Hindlimb muscle (tissue), 1 donor: ENCODE data around the gene PASD1. TPM values are rescaled to one million over a fixed set of nuclear protein-coding genes. Genes with fewer than 3 reads are reported as not detected.
A peak's percentile ranks its signal among the peaks of the same experiment; 100 is the strongest.
"Not testable (repeated sequence)": the region's sequence is repeated elsewhere in the genome, so short reads cannot be mapped to it uniquely, and the experiment has no call there.

Source experiments
- DNase-seq: peaks from one replicate; pipeline ENCODE4 v3.0.0-alpha.2; 2013
- polyA plus RNA-seq: library from polyadenylated mRNA; unstranded; fragments of 120-200 nt; gene quantifications from one replicate; pipeline ENCODE4 v1.2.1, GENCODE V29; 2013; ENCODE audit not compliant: insufficient read length

The PASD1 gene
- polyA plus RNA-seq, 1 donor, result 0.18 TPM

DNA sequence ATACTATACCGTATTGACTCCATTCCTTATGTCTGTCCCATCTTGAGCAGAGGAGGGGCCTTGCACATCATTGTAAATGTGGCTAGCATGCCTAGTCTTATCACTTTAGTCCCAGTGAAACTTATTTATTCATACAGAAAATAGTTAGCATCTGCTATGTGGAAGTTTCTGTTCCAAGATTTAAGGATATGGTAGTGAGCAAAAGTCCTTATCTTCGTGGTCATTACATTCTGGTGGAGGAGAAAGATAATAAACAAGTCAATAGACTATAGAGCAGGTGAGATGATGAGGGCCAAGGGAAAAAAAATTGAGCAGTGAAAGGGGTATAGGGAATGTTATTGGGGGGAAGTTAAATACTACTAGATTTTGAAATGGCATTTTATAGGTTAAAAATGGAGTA, 68.3 kb downstream of the PASD1 start:
- DNase-seq, result no peak

DNA sequence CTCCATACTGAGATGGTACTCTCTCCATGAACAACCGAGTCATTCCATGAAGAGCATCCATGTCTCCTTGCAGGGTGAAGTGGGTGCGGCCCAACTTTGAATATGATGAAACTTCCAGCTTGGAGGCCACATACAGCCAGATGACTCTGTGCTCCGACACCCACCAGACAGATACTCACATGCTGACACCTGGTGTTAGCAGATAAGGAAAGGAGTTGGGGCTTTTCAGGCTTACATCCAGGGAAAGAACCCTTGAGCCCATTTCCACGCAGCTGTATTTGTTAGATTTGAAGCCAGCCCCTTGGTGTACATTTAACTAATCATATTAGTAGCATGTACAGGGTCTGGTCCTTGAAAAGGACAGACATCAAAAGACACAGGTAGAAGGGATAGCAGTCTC, 69.7 kb downstream of the PASD1 start:
- DNase-seq, result no peak

DNA sequence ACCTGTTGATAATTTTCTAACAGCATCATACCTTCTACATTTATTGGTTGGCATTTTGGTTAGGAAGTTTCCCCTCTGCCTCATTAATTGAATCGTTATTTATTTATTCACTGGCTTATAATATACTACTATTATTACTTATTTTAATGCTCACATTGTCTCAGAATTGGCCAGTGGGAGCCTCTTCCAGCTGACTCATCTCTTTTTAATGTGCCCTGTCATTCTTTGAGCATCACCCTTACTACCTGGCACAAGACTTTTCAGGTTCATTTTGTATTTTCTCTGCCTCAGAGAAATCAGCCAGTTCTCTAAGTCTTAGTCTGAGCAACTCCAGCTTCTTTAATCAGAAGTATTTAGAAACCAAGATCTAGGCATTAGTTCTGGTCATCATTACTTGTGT, 71.5 kb downstream of the PASD1 start:
- DNase-seq, result no peak

DNA sequence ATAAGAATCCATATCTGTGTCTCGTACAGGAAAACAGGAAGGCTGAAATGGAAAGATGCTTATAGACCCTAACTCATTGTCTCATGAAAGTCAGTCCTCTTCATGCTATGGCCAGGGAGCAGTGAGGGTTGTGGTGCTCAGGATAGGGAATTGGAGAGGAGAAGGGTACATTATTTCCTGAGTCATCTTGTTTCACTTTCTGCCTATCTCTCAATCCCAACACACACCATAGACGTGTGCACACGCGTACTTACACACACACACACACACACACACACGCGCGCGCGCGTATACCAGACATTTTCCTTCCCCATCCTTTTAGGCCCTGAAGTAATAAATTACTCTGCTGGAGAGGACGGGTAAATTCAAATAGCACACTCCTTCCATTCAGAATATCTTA, 78.1 kb downstream of the PASD1 start:
- no peak for DNase-seq

DNA sequence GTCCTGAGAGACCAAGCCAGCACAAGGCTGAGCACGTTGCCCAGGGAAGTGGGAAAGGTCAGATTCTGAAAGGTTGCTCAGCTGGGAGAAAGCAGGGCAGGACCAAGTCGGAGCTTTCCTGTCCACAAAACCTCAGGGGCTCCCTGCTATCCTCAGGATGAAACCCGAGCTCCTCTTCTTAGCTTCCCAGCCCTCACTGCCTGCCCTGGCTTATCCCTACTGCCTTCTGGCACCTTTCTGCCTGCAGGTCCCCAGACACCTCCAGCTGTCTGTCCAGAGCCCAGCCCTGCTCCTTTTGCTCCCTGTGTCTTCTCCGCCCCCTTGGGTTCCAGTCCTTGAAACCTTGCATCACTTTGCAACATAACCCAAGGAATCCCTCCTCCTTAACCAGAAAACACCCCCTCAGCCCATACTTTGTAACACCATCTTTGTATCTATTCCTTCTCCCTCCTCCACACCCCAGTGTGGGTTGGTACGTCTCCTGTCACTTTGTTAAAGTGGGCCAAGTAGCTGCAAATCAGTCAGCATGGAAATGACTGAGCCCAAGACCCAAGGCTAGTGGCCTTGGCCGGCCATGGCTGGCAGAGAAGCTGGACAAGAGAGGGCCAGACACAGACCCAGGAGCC, 111.8 kb downstream of the PASD1 start:
- DNase-seq, result no peak

DNA sequence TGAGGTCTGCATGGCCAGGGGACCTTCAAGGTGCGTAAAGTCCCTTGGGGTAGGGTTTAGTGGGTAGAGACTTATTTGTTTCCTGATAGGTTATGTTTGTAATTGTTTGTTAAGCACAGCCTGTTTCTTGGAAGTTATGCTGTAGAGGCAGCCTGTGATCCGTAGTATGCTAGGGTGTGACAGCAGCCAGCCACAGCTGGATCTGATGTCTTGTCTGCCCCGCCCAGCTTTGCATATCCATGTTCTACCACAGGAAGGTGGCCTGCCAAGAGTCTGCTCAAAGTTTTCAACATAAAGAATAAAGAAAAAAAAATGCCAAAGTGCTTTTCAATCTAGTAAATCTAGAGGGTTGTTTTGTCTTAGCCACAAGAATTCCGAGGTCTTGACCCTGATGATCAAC, 112.7 kb downstream of the PASD1 start:
- DNase-seq, result no peak

DNA sequence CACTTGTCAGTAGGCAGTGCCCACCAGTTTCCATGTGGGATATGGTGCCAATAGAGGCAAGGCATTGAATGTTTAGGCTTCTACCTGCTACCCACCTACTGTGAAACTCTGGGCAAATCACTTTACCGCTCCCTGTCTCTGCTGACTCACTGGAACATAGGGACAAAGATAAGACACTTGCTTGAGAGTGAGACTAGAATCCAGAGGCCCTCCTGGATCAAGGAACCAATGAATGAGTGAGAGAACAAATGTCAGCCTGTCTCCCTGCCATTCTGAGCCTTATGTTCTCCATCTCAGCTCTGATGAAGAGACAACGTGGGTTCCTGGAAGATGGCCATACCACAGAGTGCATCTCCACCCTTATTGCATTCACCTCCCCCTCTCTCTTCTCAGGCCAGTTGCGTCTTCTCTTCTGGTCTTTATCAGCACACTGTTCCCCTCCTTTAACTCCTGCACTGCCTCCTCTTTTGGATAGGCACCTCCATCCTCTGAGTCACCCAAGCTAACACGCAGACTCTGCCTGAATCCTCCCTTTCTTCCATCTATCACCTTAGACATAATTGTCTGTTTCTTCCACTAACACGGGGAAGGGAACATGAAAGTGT, 116.4 kb downstream of the PASD1 start:
- no peak for DNase-seq

DNA sequence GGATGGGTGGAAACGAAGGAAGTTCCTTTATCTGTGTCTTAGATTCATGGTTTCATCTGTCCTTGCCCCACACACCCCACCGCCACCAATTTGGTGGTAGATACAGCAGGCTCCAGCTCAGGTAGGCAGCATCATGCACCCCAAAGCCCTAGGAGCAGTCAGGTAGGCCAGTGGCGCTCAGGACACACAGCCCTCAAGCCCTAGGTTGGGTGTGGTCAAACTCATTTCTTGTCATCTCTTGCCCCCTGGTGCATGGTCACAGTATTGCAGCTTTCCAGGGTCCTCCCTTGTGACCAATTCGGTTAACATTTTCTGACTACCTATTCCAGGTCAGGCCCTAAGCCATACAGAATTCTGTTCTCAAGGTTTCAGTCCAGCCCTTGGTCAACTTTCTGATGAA, 117.3 kb downstream of the PASD1 start:
- no peak for DNase-seq

DNA sequence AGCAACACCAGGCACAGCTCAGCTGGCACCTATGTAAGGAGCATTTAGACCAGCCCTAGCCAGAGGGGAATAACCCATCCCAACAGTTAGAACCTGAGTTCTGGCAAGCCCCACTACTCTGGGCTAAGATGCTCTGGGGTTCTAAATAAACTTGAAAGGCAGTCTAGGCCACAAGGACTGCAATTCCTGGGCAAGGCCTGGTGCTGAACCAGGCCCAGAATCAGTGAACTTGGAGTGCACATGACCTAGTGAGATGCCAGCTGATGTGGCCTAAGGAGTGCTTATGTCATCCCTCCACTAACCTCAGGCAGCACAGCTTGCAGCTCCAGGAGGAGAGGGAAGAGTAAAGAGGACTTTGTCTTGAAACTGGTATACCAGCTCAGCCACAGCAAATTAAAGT, 124.2 kb downstream of the PASD1 start:
- DNase-seq, result no peak

DNA sequence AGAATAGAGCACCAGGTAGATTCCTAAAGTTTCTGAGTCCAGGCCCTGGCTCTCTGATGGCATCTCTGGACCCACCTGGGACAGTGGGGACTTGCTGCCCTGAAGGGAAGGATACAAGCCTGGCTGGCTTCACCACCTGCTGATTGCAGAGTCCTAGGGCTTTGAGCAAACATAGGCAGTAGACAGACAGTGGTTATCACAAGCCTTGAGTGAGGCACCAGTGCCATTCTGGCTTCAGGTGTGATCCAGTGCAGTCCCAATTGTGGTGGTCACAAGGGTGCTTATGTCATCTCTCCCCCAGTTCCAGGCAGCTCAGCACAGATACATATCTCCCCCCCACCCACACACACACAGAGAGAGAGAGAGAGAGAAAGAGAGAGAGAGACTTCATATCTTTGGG, 125.2 kb downstream of the PASD1 start:
- no peak for DNase-seq

DNA sequence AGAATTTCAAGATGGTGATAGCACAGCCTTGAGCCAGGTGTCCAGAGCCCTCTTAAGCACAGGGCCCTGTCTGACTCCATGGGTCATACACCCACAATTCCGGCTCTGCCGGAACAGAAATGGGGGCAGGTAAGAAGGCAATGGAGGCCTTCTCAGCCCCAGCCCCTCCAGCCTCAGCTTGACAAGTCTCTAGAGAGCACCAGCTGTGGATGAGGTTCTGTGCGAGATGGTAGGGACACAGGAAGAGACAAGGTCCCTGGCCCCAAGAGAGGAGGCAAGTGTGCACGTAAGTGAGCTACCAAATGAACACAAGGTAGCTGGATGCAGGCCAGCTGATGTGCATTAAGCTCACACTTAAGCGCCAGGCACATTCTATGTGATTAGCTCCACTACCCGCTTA, 129.3 kb downstream of the PASD1 start:
- DNase-seq, result no peak

DNA sequence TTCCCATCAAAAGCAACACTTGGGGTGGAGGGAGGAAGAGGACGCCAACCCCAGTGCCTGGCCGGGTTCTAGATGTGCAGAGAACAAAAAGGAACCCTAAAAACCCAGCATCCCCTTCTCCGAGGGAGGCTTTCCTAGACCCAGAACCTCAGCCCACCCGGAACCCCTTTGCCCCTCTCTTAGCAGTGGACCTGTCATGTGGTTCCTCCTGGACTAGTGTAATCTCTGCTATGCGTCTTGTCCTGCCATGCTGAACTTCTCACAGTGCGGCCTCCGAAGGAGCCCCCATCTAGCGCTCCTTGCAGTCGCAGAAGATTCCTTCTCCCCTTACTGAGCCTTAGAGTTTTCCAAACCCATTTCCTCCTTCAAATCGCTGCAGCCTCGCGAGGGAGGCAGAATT, 130.6 kb downstream of the PASD1 start:
- DNase-seq, result no peak

DNA sequence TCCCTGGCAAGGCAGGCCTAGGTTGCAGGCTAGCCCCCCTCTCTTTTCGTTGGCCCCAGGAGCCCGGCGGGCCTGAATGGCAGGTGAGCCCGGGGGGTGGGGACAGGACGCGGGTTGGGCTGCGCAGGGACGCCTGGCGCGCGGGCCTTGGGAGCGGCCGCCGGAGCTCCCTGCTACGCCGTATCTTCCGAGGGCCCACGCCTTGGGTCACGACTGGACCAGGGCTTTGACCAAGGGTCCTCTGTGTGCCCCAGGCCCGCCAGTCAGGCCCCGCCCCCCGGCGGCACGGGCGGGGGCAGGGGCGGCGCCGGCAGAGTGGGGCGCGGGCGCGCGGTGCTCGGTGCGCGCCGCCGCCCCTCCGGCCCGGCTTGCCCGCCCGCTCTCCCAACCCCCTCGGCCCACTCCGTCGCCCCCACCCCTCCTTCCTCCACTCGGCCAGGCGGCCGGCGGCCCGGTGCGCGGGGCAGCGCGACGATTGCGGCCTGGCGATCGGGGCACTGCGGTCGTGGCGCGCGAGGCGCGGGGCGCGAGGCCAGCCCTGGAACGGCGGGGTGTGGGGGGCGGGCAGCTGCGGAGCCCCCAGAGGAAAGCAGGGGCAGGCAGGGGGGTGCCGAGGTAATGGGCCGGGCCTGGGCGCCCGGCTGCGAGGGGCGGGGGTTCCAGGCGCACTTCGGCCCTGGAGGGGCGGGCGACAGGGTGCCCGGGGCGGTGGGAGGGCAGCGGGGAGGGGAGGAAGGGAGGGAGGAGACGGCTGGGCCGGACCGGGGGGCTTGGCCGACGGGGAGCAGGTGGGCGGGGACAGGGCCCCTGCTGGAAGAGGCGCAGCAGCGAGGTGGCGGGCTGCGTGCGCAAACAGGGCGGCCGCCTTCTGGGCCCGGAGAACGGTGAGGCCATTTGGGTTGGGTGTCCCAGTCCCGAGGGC, 131.4 kb downstream of the PASD1 start, which contains the start of gene PRRG3:
Gene PRRG3 (plus strand): TSS at position 798 of the 922 bp plus-strand sequence. CDS start 3,357 bp downstream, outside the sequence.
- DNase-seq, result peak; percentile 62

DNA sequence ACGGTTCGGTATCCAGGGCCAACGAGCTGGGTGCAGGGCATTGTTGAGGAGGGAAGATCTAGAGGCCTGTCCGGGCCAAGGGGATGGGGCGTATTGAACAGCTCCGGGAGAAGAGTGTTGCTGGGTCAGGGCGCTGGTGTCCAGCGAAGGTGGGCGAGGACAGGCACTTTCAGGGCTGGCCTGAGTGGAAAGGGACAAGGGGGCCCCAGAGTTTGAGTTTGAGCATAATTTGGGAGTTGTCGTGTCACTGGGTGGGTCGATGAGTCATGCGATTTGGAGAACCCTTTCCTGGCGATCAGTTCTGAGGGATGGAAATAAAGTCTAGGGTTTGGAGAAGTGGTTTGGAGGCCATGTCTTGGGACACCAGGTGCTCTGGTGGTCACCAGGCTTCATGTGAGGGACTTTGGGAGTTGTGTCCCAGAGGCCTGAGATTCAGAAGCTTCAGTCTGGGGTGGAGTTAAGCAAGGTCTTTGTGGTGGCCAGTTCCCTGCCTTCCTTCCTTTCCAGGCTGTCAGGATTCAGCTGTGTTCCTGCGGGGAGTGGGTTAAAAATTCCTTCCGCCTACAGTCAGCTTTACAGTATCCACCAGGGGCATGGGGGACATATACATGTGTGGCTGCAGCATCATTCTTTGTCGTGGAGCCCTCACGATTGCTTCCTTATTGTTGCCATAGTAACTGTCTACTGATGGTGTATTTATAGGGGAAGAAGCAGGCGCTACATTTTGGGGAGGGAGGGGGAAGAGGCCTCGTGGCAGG, 132.3 kb downstream of the PASD1 start:
- DNase-seq, result peak; percentile 44

DNA sequence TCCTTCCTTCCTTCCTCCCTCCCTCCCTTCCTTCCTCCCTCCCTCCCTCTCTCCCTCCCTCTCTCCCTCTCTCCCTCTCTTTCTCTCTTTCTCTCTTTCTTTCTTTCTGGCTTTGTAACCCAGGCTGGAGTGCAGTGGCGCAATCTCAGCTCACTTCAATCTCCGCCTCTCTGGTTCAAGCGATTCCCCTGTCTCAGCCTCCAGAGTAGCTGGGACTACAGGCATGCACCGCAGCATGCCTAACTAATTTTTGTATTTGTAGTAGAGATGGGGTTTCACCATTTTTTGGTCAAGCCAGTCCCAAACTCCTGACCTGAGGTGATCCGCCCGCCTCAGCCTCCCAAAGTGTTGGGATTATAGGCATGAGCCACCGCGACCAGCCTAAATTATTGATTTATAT, 133.6 kb downstream of the PASD1 start:
- DNase-seq, result not testable (repeated sequence)

DNA sequence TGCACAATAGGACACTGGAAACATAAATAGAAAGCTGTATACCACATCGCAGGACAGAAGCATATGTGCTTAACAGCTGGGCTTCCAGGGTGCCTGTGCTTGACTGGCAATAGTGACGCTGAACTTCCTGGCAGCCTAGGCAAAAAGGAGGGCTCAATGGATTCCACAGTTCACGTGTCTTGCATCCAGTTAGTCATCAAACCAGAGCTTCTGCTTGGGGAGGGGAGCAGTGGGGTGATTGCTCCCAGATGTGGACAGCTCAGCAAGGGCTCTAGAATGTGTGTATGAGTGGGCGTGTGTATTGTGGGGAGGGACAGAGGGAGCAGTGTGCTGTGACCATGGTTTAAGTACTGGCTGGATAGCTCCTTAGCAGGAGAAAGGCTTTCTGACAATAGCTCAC, 134.0 kb downstream of the PASD1 start:
- DNase-seq, result peak; percentile 81

DNA sequence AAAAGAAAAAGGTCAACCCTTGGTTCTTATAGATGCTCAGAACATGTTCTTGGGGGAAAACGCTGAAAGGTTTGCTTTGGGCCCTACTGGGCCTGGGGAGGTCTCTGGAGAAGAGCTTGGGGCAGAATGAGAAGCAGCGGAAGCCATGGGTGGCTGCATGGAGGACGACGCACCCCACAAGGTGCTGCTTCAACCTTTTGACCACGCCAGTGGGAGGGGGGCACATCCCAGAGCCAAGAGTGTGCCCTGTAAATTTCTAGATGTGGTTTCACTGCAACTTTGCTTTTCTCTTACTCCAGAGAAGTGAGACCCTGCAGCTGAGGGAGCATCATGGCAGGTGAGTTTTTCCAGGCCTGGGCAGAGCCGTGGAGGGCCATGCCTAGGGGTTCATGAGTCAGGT, 135.0 kb downstream of the PASD1 start:
- no peak for DNase-seq

DNA sequence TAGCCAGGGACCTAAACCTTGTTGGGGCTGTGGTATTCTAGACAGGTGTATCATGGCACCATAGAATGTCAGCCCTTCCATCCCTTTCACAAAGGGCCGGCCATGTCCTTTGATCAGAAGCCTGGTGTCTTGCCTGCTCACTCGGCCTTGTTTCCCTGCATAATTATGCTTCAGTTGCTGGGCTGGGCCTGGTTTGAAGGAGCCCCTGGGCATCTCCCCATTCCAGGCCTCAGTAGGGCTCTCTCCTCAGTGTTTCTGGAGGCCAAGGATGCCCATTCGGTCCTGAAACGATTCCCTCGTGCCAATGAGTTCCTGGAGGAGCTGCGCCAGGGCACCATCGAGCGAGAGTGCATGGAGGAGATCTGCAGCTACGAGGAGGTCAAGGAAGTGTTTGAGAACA, 136.3 kb downstream of the PASD1 start:
- DNase-seq, result no peak

DNA sequence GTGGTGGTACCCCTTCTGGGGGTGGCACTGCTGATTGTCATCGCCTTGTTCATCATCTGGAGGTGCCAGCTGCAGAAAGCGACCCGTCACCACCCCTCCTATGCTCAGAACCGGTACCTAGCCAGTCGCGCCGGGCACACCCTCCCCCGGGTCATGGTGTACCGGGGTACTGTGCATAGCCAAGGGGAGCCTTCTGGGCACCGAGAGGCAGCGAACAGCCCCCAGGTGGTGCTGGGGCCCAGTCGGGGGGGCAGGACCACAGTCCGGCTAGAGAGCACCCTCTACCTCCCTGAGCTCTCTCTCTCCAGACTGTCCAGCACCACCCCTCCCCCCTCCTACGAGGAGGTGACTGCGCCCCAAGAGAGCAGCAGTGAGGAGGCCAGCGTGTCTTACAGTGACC, 137.1 kb downstream of the PASD1 start:
- no peak for DNase-seq

DNA sequence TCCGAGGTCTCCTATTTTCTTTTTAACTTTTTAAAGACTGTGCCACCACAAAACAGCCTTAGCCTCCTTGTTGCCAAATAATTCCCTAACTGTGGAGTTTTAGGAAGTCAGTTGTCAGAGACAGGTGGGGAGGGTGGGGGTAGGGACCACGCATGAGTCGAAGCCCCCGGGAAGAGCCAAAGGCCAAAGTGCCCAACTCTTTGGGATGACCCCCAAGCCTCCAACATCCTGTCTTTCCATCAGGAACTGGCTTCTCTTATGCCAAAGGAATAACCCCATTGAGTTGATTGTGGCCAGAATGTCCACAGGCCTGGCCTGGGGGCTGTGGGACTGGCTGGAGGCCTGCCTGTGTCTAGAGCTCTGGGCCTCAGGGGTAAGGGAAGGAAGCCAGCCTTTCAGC, 137.6 kb downstream of the PASD1 start:
- DNase-seq, result no peak

DNA sequence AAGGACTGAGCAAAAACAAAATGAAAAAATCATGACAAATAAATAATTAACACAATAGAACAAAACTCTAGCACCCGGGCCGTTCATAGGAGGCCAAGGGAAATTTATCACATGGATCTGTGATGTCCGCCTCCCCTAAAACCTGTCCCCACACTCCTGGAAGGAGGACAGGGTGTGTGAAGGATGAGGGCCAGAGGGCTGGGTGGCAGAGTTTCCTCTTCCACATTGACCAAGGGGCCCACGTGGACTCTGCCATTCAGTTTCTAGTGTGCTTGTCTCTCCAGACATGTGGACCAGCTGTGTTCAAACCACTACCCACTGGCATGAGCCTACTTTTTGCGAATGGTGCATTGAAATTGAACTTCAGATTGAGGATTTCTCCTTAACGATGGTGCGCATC, 138.1 kb downstream of the PASD1 start:
- no peak for DNase-seq

DNA sequence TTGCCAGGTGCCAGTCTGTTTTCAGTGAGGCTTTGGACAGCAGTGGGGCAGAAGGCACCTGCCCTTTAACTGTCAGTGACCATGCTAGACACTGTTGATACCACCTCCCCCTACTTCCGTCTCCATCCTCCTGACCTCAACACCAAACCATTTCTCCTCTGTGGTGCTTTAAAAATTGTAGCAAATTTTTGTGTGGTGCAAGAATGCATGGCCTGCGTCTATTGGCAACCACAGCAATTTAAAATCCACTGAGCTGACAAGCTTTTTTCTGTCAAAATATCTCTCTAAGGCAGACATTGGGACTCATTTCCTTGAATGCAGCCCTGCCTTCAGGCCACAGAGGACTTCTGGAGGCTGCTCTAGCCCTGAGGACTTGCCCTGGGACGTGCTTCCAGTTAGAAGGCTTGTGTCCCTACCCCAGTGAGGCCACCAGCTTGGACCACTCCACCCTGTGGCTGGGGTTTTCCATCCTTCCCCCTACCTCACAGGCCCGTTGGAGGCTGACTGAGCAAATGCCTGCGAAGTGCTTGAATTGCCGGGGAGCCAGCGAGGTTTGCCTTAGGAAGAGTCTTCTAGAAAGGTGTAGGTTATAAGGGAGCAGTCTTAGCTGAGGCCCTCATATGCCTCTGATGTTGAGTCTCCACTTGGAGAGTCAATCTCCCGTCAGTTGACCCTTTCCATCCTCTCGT, 138.7 kb downstream of the PASD1 start:
- DNase-seq, result no peak
